ENCODE results near the gene CD38.
"Not testable (repeated sequence)": the region's sequence is repeated elsewhere in the genome, so short reads cannot be mapped to it uniquely, and the experiment has no call there.

CD38 gene

GRCh38 chr4:15793506-15794363, 15.6 kb downstream of the CD38 start:
- in situ Hi-C loops (cut with HindIII; ENCODE audit: low sequenced_read_pairs) = no loop called here
- no peak for DNase-seq (ENCODE audit: low read depth)
- TF ChIP-seq, protein P1, sequence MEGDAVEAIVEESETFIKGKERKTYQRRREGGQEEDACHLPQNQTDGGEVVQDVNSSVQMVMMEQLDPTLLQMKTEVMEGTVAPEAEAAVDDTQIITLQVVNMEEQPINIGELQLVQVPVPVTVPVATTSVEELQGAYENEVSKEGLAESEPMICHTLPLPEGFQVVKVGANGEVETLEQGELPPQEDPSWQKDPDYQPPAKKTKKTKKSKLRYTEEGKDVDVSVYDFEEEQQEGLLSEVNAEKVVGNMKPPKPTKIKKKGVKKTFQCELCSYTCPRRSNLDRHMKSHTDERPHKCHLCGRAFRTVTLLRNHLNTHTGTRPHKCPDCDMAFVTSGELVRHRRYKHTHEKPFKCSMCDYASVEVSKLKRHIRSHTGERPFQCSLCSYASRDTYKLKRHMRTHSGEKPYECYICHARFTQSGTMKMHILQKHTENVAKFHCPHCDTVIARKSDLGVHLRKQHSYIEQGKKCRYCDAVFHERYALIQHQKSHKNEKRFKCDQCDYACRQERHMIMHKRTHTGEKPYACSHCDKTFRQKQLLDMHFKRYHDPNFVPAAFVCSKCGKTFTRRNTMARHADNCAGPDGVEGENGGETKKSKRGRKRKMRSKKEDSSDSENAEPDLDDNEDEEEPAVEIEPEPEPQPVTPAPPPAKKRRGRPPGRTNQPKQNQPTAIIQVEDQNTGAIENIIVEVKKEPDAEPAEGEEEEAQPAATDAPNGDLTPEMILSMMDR (IDR thresholded peaks at IDR 0.05; ENCODE audit: low read depth, low read length, missing control alignments) = no peak
- no peak overlapping the region for H3K4me3 ChIP-seq (ENCODE audit: low read depth, low read length)

DNA sequence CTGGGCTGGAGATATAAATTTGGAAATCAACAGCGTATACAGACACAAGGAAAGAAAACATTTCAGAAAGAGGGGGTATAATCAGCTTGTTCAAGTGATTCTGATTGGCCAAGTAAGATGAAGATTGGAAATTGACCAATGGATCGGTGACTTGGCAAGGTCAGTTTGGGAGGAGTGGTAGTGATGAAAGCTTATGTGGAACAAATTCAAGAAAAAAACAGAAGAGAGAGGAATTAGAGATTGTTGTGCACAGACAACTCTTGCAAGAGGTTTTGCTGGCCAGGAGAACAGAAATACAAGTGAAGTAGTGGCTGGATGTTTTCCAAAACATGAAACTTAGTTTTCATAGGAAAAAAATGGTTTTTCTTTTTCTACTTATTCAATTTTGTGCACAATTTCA, 16.3 kb downstream of the CD38 start:
- TF ChIP-seq, protein P1 (IDR thresholded peaks at IDR 0.05; ENCODE audit: low read depth, low read length, missing control alignments) = no peak
- DNase-seq (ENCODE audit: low read depth) = no peak
- in situ Hi-C loops (cut with HindIII; ENCODE audit: low sequenced_read_pairs) = no loop called here
- H3K4me3 ChIP-seq (ENCODE audit: low read depth, low read length) = no peak overlapping the region

DNA sequence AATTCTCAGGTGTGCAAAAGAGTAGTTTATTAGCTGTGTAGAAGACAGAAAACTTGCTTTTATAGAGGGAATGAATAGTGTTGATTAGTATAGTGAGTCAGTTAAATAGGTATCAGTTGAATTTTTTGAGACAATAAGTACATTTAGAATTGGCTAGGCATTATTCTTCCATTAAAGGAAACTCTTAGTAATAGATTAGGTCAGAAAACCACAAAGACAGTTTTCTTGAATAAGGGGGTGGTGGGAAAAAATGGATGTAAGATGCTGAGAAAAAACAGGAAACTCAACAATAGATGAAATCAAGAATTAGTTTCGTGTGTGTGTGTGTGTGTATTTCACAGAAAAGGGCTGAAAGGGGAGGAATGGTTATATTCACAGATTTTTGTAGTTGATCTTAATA, 16.8 kb downstream of the CD38 start:
- DNase-seq (ENCODE audit: low read depth) = no peak
- TF ChIP-seq, protein P1 (IDR thresholded peaks at IDR 0.05; ENCODE audit: low read depth, low read length, missing control alignments) = no peak
- H3K4me3 ChIP-seq (ENCODE audit: low read depth, low read length) = no peak overlapping the region
- in situ Hi-C loops (cut with HindIII; ENCODE audit: low sequenced_read_pairs) = no loop called here

DNA sequence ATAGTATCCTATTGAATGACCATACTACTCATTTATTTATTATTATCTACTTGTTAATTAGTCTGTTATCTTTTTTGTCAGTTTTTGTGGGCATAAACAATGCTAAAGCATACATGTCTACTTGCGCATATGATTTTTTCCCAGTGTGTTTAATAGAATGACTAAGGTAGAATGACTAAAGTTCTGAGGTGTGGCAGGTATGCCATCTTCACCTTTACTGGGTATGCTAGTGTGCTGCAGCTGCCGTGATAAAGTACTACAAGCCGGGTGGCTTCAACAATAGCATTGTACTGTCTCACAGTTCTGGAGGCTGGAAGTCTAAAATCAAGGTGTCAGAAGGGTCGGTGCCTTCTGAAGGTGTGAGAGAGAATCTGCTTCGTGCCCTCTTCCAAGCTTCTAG, 19.2 kb downstream of the CD38 start:
- in situ Hi-C loops (cut with HindIII; ENCODE audit: low sequenced_read_pairs) = no loop called here
- no peak for DNase-seq (ENCODE audit: low read depth)
- TF ChIP-seq, protein P1 (IDR thresholded peaks at IDR 0.05; ENCODE audit: low read depth, low read length, missing control alignments) = no peak
- no peak overlapping the region for H3K4me3 ChIP-seq (ENCODE audit: low read depth, low read length)

DNA sequence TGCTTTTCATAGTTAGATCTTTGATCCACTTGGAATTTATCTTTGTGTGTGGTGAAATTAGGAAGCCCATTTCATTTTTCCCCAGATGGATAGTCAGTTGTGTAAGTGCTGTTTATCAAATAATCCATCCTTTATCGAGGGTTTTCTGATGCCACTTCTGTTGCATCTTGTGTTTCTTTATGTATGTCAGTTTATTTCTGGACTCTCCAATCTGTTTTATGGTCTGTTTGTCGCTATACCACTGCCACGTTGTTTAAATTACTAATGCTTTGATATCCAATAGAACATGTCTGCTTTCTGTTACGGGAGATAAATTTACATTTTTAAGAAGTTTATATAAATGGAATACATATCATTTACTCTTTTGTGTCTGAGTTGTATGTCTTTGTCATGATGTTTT, 21.0 kb downstream of the CD38 start:
- no peak for DNase-seq (ENCODE audit: low read depth)
- in situ Hi-C loops (cut with HindIII; ENCODE audit: low sequenced_read_pairs) = no loop called here
- TF ChIP-seq, protein P1 (IDR thresholded peaks at IDR 0.05; ENCODE audit: low read depth, low read length, missing control alignments) = no peak
- no peak overlapping the region for H3K4me3 ChIP-seq (ENCODE audit: low read depth, low read length)

DNA sequence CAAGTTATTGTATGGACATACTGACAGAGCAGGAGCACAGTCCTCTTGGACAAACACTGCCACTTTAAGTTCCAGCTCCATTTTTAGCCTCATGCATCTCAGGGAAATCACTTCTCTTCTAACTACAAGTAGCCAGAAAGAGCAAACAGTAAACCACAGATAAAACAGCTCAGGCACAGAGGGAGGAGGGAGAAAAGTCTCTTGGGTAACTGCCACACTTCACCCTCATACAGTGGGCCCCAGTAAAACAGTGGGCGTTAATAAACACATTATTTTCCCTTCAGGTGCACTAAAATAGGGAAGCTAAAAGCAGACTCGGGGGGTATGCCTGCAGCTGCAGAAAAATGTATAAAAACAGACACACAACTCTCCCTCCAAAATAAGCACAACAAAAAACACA, 21.6 kb downstream of the CD38 start:
- no peak overlapping the region for H3K4me3 ChIP-seq (ENCODE audit: low read depth, low read length)
- in situ Hi-C loops (cut with HindIII; ENCODE audit: low sequenced_read_pairs) = no loop called here
- no peak for DNase-seq (ENCODE audit: low read depth)
- TF ChIP-seq, protein P1 (IDR thresholded peaks at IDR 0.05; ENCODE audit: low read depth, low read length, missing control alignments) = no peak

DNA sequence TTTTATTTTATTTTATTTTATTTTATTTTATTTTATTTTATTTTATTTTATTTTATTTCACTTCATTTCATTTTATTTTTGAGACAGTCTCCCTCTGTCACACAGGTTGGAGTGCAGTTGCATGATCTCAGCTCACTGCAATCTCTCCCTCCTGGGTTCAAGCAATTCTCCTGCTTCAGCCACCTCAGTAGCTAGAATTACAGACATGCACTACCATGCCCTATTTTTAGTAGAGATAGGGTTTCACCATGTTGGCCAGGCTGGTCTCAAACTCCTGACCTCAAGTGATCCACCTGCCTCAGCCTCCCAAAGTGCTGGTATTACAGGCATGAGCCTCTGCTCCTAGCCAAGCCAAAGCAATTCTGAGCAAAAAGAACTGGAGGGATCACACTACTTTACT, 24.4 kb downstream of the CD38 start:
- in situ Hi-C loops (cut with HindIII; ENCODE audit: low sequenced_read_pairs); H3K4me3 ChIP-seq (ENCODE audit: low read depth, low read length); DNase-seq (ENCODE audit: low read depth): not testable (repeated sequence)

Measured in astrocyte of the cerebellum (primary cell).